Lower leg skin (tissue), 4 donors: ENCODE measurements around the gene TOMM70. TPM values are rescaled to one million over a fixed set of nuclear protein-coding genes. Genes with fewer than 3 reads are reported as not detected.

Experiments
- DNase-seq, 2 donors: peaks; one replicate each; pipeline ENCODE4 v3.0.0-alpha.2; 2019; ENCODE audit warnings: low spot score in 2 of 2
- H3K4me3 ChIP-seq: fragments of 200-600 bp; sonication (generic); 2 replicates; pipeline ENCODE4 v1.5.1; 2017; ENCODE audit warnings: mild to moderate bottlenecking, low read depth; ENCODE audit not compliant: poor library complexity, severe bottlenecking
- POLR2A ChIP-seq, 2 donors: fragments of 450-650 bp; IDR thresholded peaks; one replicate each; pipeline ENCODE4 v1.6.1; 2016 to 2017; ENCODE audit warnings: antibody characterized with exemption in 2 of 2, mild to moderate bottlenecking in 1 of 2, moderate library complexity in 1 of 2
- WGBS, 2 donors: methylation state at CpG; one replicate each; pipeline ENCODE4 v1.1.5; 2018; 5-methylcytosine and 5-hydroxymethylcytosine counted together
- intact Hi-C: fragments of 100-400 bp; cut with DNase I; formaldehyde crosslinking; loops from one replicate; pipeline ENCODE4 v1.15.0; 2023; ENCODE audit warnings: low total_unique reads
- total RNA-seq, 4 donors: library from RNA; depleted of rRNA; stranded (reverse); fragments of >200 nt; gene quantifications; one replicate each; pipeline ENCODE4 v1.1.0, GENCODE V29; 2016
- TF ChIP-seq, protein P1 (sequence below), 3 donors: fragments of 450-650 bp; IDR thresholded peaks; one replicate each; pipeline ENCODE4 v1.5.1; 2016; ENCODE audit warnings: antibody characterized with exemption in 3 of 3, mild to moderate bottlenecking in 3 of 3, moderate library complexity in 2 of 3

Gene TOMM70
- total RNA-seq, 4 donors from 2014 or later: 30.4 to 35.3 (median 33.5) TPM

DNA sequence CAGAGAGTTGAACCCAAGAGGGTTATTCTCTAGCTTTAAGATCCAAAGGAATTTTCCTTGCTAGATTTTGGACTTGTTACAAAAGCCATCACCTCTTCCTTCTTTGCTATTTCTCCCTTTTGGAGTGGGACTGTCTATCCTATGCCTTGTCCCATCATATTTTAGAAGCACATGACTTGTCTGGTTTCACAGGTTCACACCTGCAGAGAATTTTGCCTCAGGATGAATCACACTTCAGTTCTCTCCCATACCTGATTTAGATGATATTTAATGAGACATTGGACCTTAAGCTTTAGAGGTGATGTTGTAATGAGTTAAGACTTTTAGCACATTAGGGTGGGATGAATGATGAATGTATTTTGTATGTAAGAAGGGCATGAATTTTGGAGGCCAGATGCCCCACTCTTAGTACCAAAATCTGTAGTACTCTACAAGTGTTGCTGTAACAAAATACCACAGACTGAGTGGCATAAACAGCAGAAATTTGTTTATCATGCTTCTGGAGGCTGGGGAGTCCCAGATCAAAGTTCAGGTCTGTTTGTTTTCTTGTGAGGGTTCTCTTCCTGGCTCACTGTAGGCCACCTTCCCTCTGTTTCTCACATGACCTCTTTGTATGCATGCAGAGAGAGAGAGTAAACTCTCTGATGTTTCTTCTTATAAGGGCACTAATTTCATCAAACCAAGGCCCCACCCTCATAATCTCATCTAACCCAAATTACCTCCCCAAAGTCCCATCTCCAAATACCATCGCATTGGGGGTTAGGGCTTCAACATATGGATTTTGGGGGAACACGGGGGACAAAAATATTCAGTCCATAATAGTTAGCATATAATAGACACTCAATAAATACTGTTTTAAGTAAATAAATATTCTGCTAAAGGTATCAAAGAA, 10.4 kb upstream of the TOMM70 start:
- WGBS, 2 donors: 98 to 100% methylated on average over 2 of the region's 2 CpGs
- no peak overlapping the region for H3K4me3 ChIP-seq
- intact Hi-C loops: no loop called here
- no peak for DNase-seq
- no peak for TF ChIP-seq POLR2A (IDR thresholded peaks at IDR 0.05)
- TF ChIP-seq, protein P1, sequence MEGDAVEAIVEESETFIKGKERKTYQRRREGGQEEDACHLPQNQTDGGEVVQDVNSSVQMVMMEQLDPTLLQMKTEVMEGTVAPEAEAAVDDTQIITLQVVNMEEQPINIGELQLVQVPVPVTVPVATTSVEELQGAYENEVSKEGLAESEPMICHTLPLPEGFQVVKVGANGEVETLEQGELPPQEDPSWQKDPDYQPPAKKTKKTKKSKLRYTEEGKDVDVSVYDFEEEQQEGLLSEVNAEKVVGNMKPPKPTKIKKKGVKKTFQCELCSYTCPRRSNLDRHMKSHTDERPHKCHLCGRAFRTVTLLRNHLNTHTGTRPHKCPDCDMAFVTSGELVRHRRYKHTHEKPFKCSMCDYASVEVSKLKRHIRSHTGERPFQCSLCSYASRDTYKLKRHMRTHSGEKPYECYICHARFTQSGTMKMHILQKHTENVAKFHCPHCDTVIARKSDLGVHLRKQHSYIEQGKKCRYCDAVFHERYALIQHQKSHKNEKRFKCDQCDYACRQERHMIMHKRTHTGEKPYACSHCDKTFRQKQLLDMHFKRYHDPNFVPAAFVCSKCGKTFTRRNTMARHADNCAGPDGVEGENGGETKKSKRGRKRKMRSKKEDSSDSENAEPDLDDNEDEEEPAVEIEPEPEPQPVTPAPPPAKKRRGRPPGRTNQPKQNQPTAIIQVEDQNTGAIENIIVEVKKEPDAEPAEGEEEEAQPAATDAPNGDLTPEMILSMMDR (IDR thresholded peaks at IDR 0.05): no peak

DNA sequence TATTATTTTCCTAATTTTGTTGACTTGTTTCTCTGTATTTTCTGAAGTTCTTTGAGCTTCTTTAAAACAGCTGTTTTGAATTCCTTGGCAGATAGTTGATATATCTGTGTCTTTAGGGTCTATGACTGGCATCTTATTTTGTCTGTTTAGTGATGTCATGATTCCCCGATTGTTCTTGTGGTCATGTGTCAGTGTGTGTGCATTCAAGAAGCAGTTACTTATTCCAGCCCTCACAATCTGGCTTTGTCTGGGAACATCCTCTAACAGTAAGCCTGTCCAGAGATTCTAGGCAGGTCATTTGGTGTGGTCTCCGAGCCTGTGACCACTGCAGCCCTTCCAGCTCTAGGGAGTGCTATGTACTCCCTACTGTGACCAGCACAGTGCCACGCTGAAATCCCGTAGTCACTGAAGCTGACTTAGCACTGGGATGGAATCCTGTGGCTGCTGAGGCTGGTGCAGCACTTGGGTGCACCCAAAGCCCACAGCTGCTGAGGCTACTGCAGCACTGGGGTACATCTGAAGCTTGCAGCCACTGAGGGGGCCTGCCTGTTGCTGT, 7.2 kb upstream of the TOMM70 start:
- WGBS, 2 donors: 92 to 100% methylated on average over 4 of the region's 4 CpGs
- DNase-seq: no peak
- H3K4me3 ChIP-seq: no peak overlapping the region
- intact Hi-C loops: no loop called here
- TF ChIP-seq, protein P1 (IDR thresholded peaks at IDR 0.05): no peak

DNA sequence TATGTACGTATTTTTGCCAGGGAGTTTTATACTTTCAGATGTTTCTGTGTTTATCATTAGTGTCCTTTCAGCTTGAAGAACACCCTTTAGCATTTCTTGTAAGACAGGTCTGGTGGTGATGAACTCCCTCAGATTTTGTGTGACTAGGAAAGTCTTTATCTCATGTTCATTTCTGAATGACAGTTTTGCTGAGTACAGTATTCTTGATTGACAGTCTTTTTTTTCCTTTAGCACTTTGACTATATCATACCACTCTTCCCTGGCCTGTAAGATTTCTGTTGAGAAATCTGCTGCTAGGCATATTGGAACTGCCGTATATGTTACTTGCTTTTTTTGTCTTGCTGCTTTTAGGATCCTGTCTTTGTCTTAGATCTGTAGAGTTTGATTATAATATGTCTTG, 6.3 kb upstream of the TOMM70 start:
- DNase-seq: no peak
- intact Hi-C loops: no loop called here
- no peak for TF ChIP-seq POLR2A (IDR thresholded peaks at IDR 0.05)
- TF ChIP-seq, protein P1 (IDR thresholded peaks at IDR 0.05): no peak
- no peak overlapping the region for H3K4me3 ChIP-seq
- 68 to 96% methylated on average over 2 of the region's 2 CpGs for WGBS, 2 donors

DNA sequence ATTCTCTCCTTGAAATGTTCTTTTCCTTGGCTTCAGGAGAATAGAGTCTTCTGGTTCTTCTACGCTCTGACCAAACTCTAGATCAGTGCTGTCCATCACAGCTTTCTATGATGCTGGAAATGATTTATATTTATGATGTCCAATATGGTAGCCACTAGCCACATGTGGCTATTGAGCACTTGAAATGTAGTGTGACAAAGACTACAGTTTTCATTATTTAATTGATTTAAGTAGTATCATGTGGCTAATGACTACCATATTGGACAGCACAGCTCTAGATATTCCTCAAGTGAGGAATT, 3.3 kb upstream of the TOMM70 start:
- intact Hi-C loops: no loop called here
- no peak for DNase-seq
- WGBS, 2 donors: 74 to 75% methylated on average over 1 of the region's 1 CpG
- H3K4me3 ChIP-seq: no peak overlapping the region
- TF ChIP-seq, protein P1 (IDR thresholded peaks at IDR 0.05): no peak
- no peak for TF ChIP-seq POLR2A (IDR thresholded peaks at IDR 0.05)

DNA sequence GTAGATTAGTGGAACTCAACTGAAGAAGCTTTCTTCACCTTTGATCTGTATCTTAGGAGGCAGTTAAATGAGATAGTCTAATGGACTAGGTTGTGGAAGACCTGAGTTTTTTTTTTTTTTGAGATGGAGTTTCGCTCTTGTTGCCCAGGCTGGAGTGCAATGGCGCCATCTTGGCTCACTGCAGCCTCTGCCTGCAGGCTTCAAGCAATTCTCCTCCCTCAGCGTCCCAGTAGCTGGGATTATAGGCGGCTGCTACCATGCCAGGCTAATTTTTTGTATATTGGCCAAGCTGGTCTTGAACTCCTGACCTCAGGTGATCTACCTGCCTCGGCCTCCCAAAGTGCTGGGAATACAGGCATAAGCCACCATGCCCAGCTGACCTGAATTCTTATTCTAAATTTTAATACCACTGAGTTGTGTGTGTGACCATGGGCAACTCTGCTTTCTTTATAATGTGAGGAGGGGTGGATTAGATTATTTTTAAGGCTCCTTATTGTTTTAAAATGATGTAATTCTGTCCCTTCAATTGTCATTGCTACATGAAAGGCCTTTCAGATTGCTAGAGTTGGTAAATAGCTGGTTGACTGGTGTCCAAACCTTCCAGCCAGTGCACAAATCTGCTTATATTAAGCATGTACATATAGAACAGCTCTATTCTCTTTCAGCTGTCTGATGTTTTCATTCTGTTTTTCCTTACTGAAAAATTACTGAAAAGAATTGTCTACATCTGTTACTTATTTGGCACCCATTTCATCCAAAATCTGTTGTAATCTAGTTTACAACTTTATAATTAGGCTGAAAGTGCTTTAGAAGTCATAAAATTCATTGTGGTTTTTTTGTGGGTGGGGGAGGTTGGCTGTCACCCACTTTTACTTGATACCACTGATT, 2.7 kb upstream of the TOMM70 start:
- 53 to 71% methylated on average over 5 of the region's 5 CpGs for WGBS, 2 donors
- H3K4me3 ChIP-seq: no peak overlapping the region
- no peak for TF ChIP-seq POLR2A (IDR thresholded peaks at IDR 0.05)
- intact Hi-C loops: no loop called here
- no peak for DNase-seq

DNA sequence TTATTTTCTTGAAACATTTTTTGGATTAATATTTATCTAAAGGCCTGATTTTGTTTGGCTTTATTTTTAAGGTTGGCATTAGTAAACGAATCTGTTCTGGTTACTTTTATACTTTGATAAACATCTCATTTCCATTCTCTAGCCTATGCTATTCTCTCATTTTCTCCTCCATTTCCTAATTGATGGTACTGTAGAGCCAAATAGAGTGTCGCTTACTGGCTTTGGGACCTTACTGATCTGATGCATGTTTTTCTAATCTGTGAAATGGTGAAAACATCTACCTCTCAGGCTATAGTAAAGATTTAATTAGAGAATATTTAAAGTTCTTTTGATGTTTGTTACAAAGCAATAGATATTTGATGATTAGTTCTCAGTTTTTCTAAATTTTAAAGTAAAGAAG, 2.0 kb upstream of the TOMM70 start:
- DNase-seq: no peak
- intact Hi-C loops: no loop called here
- no peak overlapping the region for H3K4me3 ChIP-seq
- TF ChIP-seq, protein P1 (IDR thresholded peaks at IDR 0.05): no peak
- no peak for TF ChIP-seq POLR2A (IDR thresholded peaks at IDR 0.05)
- WGBS, 2 donors: 41 to 47% methylated on average over 2 of the region's 2 CpGs
